ENCODE measurements around the gene CABP2.
"Not testable (repeated sequence)": the region's sequence is repeated elsewhere in the genome, so short reads cannot be mapped to it uniquely, and the experiment has no call there.

Gene CABP2

GRCh38 chr11:67482275-67482826 lies 40.9 kb downstream of the CABP2 start:
- no peak for TF ChIP-seq POLR2A (IDR thresholded peaks at IDR 0.05; ENCODE audit: low read depth, low read length)
- no peak for TF ChIP-seq POLR2AphosphoS5 (IDR thresholded peaks at IDR 0.05; ENCODE audit: low read depth, low read length)
- no peak for TF ChIP-seq TAF1 (IDR thresholded peaks at IDR 0.05; ENCODE audit: borderline replicate concordance, low read depth, low read length)
- no peak for FAIRE-seq
- no peak for DNase-seq (ENCODE audit: insufficient read length)

GRCh38 chr11:67477344-67478050 lies 45.7 kb downstream of the CABP2 start:
- DNase-seq (ENCODE audit: insufficient read length); FAIRE-seq: not testable (repeated sequence)

GRCh38 chr11:67476692-67477091 lies 46.6 kb downstream of the CABP2 start:
- not testable (repeated sequence) for FAIRE-seq; DNase-seq (ENCODE audit: insufficient read length)

- no peak for TF ChIP-seq POLR2AphosphoS5 (IDR thresholded peaks at IDR 0.05; ENCODE audit: low read depth, low read length)
- TF ChIP-seq POLR2A (IDR thresholded peaks at IDR 0.05; ENCODE audit: low read depth, low read length): no peak
- no peak for TF ChIP-seq TAF1 (IDR thresholded peaks at IDR 0.05; ENCODE audit: borderline replicate concordance, low read depth, low read length)
- no peak for DNase-seq (ENCODE audit: insufficient read length)
- no peak for FAIRE-seq
These were observed 50.4 kb downstream of the CABP2 start for GRCh38 chr11:67472882-67473281.

GRCh38 chr11:67470337-67471002 lies 52.8 kb downstream of the CABP2 start:
- TF ChIP-seq POLR2AphosphoS5 (IDR thresholded peaks at IDR 0.05; ENCODE audit: low read depth, low read length) (no peak), TAF1 (IDR thresholded peaks at IDR 0.05; ENCODE audit: borderline replicate concordance, low read depth, low read length) (no peak), POLR2A (IDR thresholded peaks at IDR 0.05; ENCODE audit: low read depth, low read length) (no peak)
- FAIRE-seq (peak; percentile 90), DNase-seq (ENCODE audit: insufficient read length) (no peak)

GRCh38 chr11:67469508-67469811 lies 53.8 kb downstream of the CABP2 start:
- DNase-seq (ENCODE audit: insufficient read length) (no peak), FAIRE-seq (no peak)
- no peak for TF ChIP-seq TAF1 (IDR thresholded peaks at IDR 0.05; ENCODE audit: borderline replicate concordance, low read depth, low read length)
- TF ChIP-seq POLR2AphosphoS5 (IDR thresholded peaks at IDR 0.05; ENCODE audit: low read depth, low read length): no peak
- TF ChIP-seq POLR2A (IDR thresholded peaks at IDR 0.05; ENCODE audit: low read depth, low read length): no peak
